ENCODE results near the gene PMIS2.

The PMIS2 gene

DNA sequence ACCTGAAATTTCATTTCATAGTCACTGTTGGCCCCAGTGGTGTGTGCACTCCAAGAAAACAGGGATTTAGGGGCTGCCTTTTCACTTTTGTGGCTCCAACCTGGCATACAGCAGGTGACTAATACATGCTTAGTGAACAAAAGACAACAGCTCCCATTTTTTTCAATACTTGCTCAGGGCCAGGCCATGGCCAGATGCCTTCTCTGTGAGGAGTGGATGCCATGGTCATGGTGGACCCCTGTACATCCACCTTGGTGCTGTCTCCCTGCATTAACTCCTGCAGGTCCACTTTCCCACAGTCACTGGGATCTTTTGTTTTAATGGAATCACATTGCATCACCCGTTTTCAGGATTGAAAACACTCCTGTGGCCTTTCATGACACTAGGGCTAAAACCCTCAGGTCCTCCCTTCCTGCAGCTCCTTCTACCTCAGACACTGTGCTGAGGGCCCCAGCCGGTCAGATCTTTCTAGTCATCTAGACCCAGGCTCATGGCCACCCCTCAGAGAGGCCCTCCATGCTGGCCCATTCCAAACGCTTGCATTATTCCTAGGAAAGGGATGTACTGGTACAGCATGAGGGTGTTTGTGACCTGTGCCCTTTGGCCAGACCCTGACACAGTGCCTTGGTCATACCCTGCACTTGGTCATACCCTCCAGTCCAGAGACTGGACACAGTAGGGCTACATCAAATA lies 41.7 kb upstream of the PMIS2 start:
- no peak for TF ChIP-seq CTCF (IDR thresholded peaks at IDR 0.05; ENCODE audit: low read length, missing control alignments)
- H3K4me3 ChIP-seq (replicated peaks; ENCODE audit: low read depth, low read length) = peak overlapping the region; percentile 92
- DNase-seq (ENCODE audit: low read depth) = no peak

GRCh38 chr19:35545001-35545854 lies 40.7 kb upstream of the PMIS2 start, which contains the start of gene TMEM147:
TMEM147 (plus strand) TSS chr19:35545626; CDS start chr19:35545740, 114 bp downstream.
- no peak for TF ChIP-seq CTCF (IDR thresholded peaks at IDR 0.05; ENCODE audit: low read length, missing control alignments)
- DNase-seq (ENCODE audit: low read depth) = peak; percentile 85
- H3K4me3 ChIP-seq (replicated peaks; ENCODE audit: low read depth, low read length) = peak within 1 kb of the TSS; percentile 92

- H3K4me3 ChIP-seq (replicated peaks; ENCODE audit: low read depth, low read length) = peak overlapping the region; percentile 92
- DNase-seq (ENCODE audit: low read depth) = no peak
- TF ChIP-seq CTCF (IDR thresholded peaks at IDR 0.05; ENCODE audit: low read length, missing control alignments) = no peak
These were observed 40.1 kb upstream of the PMIS2 start for GRCh38 chr19:35545855-35546381.

DNA sequence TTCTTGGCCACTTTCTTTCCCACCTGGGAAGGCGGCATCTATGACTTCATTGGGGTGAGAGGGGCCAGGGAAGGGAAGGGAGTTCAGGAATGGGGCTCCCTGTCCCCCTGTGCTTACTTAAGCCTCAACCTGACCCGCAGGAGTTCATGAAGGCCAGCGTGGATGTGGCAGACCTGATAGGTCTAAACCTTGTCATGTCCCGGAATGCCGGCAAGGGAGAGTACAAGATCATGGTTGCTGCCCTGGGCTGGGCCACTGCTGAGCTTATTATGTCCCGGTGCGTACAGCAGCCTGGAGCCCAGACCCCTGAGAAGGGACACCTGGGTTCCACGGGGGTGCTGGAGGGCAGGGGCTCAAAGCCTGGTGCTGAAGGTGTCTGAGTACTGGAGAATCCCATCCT lies 39.4 kb upstream of the PMIS2 start:
- peak overlapping the region; percentile 92 for H3K4me3 ChIP-seq (replicated peaks; ENCODE audit: low read depth, low read length)
- no peak for DNase-seq (ENCODE audit: low read depth)
- no peak for TF ChIP-seq CTCF (IDR thresholded peaks at IDR 0.05; ENCODE audit: low read length, missing control alignments)

- peak; percentile 73 for DNase-seq (ENCODE audit: low read depth)
- TF ChIP-seq CTCF (IDR thresholded peaks at IDR 0.05; ENCODE audit: low read length, missing control alignments) = peak; percentile 67
- H3K4me3 ChIP-seq (replicated peaks; ENCODE audit: low read depth, low read length) = no peak overlapping the region
These were observed 36.7 kb upstream of the PMIS2 start for GRCh38 chr19:35549174-35549788.

- no peak for DNase-seq (ENCODE audit: low read depth)
- no peak overlapping the region for H3K4me3 ChIP-seq (replicated peaks; ENCODE audit: low read depth, low read length)
- no peak for TF ChIP-seq CTCF (IDR thresholded peaks at IDR 0.05; ENCODE audit: low read length, missing control alignments)
These were observed 36.0 kb upstream of the PMIS2 start for GRCh38 chr19:35549879-35550523.
